HTR-8/SVneo (cell line): ENCODE results near the gene NME7.
"Not testable (repeated sequence)": the region's sequence is repeated elsewhere in the genome, so short reads cannot be mapped to it uniquely, and the experiment has no call there.

Source experiments
- DNase-seq: peaks from one replicate; pipeline ENCODE4 v3.0.0; 2011; ENCODE audit warnings: low spot score, mixed read lengths; ENCODE audit not compliant: insufficient read length
- FAIRE-seq: peaks from 2 replicates; lab custom pipeline; 2011; peaks lifted over from hg19 to GRCh38; lab: Jason Lieb, UNC

The NME7 gene, protein sequence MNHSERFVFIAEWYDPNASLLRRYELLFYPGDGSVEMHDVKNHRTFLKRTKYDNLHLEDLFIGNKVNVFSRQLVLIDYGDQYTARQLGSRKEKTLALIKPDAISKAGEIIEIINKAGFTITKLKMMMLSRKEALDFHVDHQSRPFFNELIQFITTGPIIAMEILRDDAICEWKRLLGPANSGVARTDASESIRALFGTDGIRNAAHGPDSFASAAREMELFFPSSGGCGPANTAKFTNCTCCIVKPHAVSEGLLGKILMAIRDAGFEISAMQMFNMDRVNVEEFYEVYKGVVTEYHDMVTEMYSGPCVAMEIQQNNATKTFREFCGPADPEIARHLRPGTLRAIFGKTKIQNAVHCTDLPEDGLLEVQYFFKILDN

DNA sequence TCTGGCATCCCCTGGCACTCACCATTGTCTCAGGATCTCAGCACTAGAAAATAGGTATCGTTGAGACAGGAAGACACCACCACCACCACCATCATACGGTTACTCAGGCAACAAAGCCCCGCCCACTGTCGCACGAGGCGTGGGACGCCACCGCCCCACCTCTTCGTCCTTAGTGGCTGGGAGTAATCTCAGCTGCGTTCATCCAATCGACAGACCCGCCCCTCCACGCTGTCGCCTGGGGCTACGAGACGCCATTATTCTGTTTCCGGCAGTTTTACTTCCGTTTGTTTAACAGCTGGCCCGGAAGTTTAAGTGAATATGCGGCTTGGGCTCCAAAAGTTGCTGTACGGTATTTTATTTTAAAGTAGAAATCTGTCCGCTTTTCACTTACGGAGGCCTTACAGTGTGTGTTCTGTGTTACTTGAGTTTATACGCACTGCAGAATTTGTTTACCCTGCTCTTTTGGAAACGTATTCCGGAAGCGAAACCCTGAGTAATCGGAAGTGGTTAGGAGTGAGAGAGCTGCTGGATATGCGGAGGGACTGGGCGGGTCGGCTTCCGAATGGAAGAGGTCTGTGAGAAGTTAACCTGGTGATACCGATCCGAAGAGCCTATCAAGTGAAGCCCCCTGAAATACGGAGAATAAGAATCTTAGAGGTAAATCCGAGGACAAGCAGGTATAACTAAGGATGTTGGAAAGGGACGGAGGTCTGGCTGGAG, at the start of gene NME7, which contains the start of gene BLZF1:
Gene NME7, minus strand, starts transcription at position 112 of the 720 bp plus-strand sequence. Its CDS starts 87 bp downstream, at position 25.
Gene BLZF1, plus strand, starts transcription at position 510 of the 720 bp plus-strand sequence. CDS start 1,328 bp downstream, outside the sequence.
- DNase-seq, result peak; percentile 83
- peak; percentile 98 for FAIRE-seq

- FAIRE-seq, result no peak
- DNase-seq, result no peak
Observed at GRCh38 chr1:169414952-169415351, 47.4 kb upstream of the NME7 start.

- FAIRE-seq, DNase-seq: not testable (repeated sequence)
Observed at GRCh38 chr1:169408340-169408739, 40.7 kb upstream of the NME7 start.

GRCh38 chr1:169402578-169402977, 35.0 kb upstream of the NME7 start:
- not testable (repeated sequence) for FAIRE-seq, DNase-seq

GRCh38 chr1:169395955-169396354, 28.4 kb upstream of the NME7 start:
- DNase-seq (no peak), FAIRE-seq (no peak)

DNA sequence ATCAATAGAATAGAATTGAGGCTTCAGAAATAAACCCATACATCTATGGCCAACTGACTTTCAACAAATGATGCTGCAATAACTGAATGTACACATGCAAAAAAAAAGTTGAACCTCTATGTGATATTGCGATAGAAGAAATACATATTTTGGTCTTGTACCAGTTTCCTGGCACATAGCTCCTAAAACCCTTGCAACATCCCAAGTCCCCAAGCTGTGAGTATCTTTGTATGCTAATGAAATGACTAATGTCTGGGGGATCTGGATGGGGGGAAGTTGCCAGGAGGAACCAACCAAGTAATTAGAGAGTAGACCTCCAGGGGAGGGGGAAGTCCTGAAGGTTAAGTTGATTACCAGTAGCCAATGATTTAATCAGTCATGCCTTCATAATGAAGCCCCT, 24.8 kb upstream of the NME7 start:
- DNase-seq (no peak), FAIRE-seq (no peak)

- no peak for FAIRE-seq
- DNase-seq, result no peak
Observed at GRCh38 chr1:169390303-169390702, 22.7 kb upstream of the NME7 start.

DNA sequence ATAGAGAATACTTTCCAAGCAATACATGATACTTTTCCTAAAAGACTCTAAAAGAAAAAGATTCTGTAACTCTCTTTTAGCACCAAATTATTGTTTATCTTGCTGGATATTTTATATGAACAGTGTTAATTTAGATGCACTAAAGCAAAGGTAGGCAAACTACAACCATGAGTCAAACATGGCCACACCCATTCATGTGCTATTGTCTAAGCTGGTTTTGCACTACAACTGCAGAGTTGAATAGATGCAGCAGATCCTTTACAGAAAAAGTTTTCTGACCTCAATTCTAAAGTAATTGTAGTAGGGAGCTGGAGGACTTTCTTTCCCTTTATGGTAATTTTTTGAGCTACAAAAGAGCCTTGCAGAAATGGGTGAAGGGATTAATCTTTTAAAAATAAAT, 19.8 kb upstream of the NME7 start:
- no peak for FAIRE-seq

GRCh38 chr1:169383449-169383848, 15.9 kb upstream of the NME7 start:
- FAIRE-seq (no peak), DNase-seq (no peak)

More for the DNA sequence above, 19.8 kb upstream of the NME7 start:
- no peak for DNase-seq

GRCh38 chr1:169381162-169381561, 13.6 kb upstream of the NME7 start:
- no peak for FAIRE-seq

GRCh38 chr1:169371404-169371803, 3.8 kb upstream of the NME7 start:
- no peak for DNase-seq
- no peak for FAIRE-seq

More at GRCh38 chr1:169381162-169381561, 13.6 kb upstream of the NME7 start:
- DNase-seq, result no peak

GRCh38 chr1:169368406-169368769, 791 bp upstream of the NME7 start:
- FAIRE-seq (no peak), DNase-seq (no peak)

DNA sequence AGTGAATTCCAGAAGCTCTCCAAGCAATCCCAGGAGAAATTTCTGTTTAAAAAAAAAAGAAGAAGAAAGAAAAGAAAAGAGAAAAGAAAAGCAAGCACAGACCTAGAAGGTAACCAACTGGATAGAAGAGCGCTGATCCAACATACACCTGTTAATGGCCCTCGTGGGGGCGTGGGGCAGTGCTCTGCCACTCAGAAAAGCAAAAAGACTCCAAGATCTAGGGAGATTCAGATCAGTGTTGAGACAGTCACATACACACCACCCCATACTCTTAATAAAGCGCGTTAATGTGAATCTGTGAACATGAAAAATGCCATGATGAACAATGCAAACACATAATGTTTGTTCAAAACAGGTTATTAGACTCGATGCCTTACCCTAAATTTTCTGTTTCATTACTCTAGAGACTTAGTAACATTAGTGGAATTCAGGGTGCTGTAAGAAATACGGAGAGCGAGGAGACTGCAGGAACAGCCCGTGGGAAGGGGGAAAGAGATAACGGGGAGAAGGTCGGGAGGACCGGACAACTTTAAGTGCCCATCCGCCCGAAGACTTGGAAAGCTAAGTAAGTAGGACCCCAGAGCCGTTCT, 406 bp downstream of the NME7 start:
- FAIRE-seq, result no peak
- no peak for DNase-seq

DNA sequence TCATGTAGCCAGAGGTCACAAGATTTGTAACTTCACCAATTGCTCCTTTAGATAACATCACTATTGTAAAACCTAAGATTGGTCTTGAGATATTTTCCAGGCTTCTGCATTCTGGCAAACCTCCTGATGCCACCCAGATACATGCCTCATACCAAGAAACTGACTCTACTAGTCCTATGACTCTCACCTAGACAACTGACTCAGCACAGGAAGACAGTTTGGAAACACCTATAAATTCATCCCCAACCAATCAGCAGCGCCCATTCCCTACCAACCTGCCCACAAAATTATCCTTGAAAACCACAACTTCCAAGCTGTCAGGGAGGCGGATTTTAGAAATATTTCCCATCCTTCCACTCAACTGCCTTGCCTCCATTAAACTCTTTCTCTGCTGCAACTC, 2.6 kb downstream of the NME7 start:
- FAIRE-seq, result no peak

DNA sequence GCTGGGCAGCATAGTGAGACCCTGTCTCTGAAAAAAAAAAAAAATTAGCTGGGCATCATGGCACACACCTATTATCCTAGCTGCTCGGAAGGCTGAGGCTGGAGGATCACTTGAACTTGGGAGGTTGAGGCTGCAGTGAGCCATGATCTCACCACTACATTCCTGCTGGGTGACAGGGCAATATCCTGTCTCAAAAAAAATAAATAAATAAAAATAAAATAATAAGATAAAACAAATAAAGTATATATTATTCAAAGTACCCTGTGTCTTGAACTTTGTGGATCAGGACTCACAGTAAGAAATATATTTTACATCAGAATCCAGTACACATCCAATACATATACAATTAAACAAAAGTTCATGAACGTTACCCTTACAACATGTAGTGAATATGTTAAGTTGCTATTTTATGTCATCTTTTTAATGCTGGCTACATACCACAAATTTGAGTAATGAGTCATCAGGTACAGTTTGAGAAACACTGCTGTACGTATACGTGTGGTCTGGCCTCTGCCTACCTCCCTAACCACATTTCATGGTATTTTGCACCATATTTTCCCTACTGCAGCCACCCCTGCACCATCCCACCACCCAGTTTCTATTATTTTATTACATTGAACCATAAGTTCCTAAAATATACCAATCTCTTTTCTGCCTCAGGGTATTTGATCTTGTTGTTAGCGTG, 4.4 kb downstream of the NME7 start:
- FAIRE-seq, result peak; percentile 38

More for the DNA sequence above, 2.6 kb downstream of the NME7 start:
- DNase-seq, result no peak

GRCh38 chr1:169361281-169361680, 6.3 kb downstream of the NME7 start:
- FAIRE-seq (no peak), DNase-seq (no peak)

More for the DNA sequence above, 4.4 kb downstream of the NME7 start:
- peak; percentile 41 for DNase-seq

- FAIRE-seq, result no peak
- DNase-seq, result no peak
Observed at GRCh38 chr1:169360415-169360814, 7.2 kb downstream of the NME7 start.

GRCh38 chr1:169348383-169349036, 19.1 kb downstream of the NME7 start:
- DNase-seq, result no peak
- FAIRE-seq, result no peak

DNA sequence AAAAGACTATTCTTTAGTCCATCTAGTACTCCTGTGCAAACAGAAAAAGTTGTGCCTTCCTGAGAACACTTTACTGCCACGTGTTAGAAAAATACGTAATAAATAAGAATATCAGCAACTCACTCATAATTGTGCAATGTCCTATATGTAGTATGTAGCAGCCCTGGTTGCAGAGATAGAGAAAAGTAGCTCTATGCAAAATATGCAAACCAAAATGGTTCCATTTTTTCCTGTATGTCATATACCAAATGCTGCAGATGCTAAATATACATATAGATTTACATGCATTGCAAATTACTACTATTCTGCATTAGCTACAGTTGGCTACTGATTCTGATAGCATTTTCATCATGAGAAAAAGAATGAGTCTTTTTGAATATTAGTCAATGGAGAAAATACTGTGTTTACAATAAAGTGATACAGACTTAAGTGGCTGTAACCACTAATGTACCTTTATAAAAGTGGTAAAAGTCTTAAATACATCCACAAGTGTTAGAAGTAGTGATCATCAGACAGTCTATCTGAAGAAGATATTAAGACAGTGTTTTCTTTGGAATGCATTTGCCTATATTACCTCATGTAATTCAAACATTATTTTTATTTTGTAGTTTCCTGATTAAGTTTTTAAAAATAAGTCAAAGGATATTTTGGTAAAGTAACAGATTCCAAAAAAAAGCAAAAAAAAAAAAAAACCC, 19.8 kb downstream of the NME7 start:
- no peak for FAIRE-seq
- DNase-seq, result no peak
